HG03045 (cell line): ENCODE data around the gene ERN1.

Experiments used
- ATAC-seq: cut with Tn5 transposase; IDR thresholded peaks from one replicate; pipeline ENCODE4 v1.9.1; 2021; ENCODE audit warnings: mild to moderate bottlenecking, moderate library complexity; ENCODE audit not compliant: unreplicated experiment

Gene ERN1

GRCh38 chr17:64139542-64139941 lies 9.6 kb upstream of the ERN1 start:
- ATAC-seq: no peak

- no peak for ATAC-seq
Observed at GRCh38 chr17:64138441-64138840, 8.5 kb upstream of the ERN1 start.

- ATAC-seq: no peak
Observed at GRCh38 chr17:64135000-64135399, 5.1 kb upstream of the ERN1 start.

GRCh38 chr17:64134216-64134970 lies 4.4 kb upstream of the ERN1 start:
- ATAC-seq: no peak

- ATAC-seq: no peak
Observed at GRCh38 chr17:64133546-64134215, 3.7 kb upstream of the ERN1 start.

- no peak for ATAC-seq
Observed at GRCh38 chr17:64131606-64132270, 1.8 kb upstream of the ERN1 start.

- peak; percentile 16 for ATAC-seq
Observed at GRCh38 chr17:64130559-64131001, 636 bp upstream of the ERN1 start.

GRCh38 chr17:64129515-64129764 lies 504 bp downstream of the ERN1 start:
- ATAC-seq: peak; percentile 11

GRCh38 chr17:64128787-64129514 lies 993 bp downstream of the ERN1 start:
- ATAC-seq: no peak

GRCh38 chr17:64126918-64127317 lies 3.0 kb downstream of the ERN1 start:
- no peak for ATAC-seq

- ATAC-seq: no peak
Observed at GRCh38 chr17:64125937-64126336, 4.0 kb downstream of the ERN1 start.

GRCh38 chr17:64124609-64125008 lies 5.3 kb downstream of the ERN1 start:
- no peak for ATAC-seq

GRCh38 chr17:64123114-64123513 lies 6.8 kb downstream of the ERN1 start:
- ATAC-seq: no peak

- ATAC-seq: peak; percentile 88
Observed at GRCh38 chr17:64120972-64121786, 8.8 kb downstream of the ERN1 start.

- ATAC-seq: no peak
Observed at GRCh38 chr17:64120159-64120810, 9.7 kb downstream of the ERN1 start.

- ATAC-seq: no peak
Observed at GRCh38 chr17:64117981-64118979, 11.7 kb downstream of the ERN1 start.

- ATAC-seq: no peak
Observed at GRCh38 chr17:64115822-64116534, 14.0 kb downstream of the ERN1 start.

- no peak for ATAC-seq
Observed at GRCh38 chr17:64115043-64115698, 14.8 kb downstream of the ERN1 start.
